GM18511 (cell line): Measurements from ENCODE around the gene GDF7.

ENCODE experiments used
- ATAC-seq: cut with Tn5 transposase; IDR thresholded peaks from one replicate; pipeline ENCODE4 v1.9.1; 2021; ENCODE audit warnings: mild to moderate bottlenecking, moderate library complexity; ENCODE audit not compliant: unreplicated experiment

Gene GDF7

GRCh38 chr2:20728114-20728758 is 61.3 kb downstream of the GDF7 start:
- no peak for ATAC-seq
